HG03159 (cell line): ENCODE data around the gene MDFI.

Experiments
- ATAC-seq: cut with Tn5 transposase; IDR thresholded peaks from one replicate; pipeline ENCODE4 v1.9.1; 2021; ENCODE audit warnings: mild to moderate bottlenecking, moderate library complexity; ENCODE audit not compliant: unreplicated experiment

MDFI gene

GRCh38 chr6:41670703-41671360 is 32.6 kb downstream of the MDFI start:
- ATAC-seq = no peak

- no peak for ATAC-seq
Observed at GRCh38 chr6:41671376-41671775, 33.1 kb downstream of the MDFI start.

- ATAC-seq = no peak
Observed at GRCh38 chr6:41672016-41672415, 33.7 kb downstream of the MDFI start.

GRCh38 chr6:41672816-41673703 is 34.8 kb downstream of the MDFI start:
- ATAC-seq = no peak

GRCh38 chr6:41673704-41674000 is 35.4 kb downstream of the MDFI start:
- ATAC-seq = no peak

DNA sequence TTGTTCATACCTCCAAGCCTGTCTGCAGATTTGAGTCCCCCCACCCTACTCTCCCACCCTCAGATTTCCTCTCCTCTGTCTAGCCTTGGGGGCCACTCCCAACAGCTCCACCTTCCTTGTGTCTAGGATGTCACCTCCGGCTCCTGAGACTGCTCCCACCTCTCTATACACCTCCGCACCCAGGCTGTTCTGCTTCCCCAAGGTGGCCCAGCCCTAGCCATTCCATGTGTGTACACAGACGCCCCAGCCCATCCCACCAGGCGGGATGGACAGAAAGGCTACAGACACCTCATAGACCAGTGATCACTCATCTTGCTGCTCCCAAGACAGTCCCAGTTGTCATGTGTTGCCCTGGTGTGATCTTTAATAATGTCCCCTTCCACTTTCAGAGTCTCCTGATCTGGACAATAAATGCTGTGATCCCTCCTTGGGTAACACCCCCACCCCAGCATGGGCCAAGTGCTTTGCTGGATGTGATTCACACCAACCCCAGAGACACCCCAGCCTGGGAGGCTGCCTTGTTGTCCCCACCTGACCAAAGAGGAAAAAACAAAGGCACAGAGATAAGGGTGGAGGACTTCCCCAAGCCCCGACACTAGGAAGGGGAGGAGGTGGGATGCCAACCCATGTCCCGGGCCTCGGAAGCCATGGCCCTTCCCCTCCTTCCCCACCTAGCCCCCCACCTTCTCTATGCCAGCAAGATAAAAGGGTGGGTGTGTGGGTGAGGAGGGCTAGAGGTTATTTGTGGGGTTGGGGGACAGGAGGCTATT is 36.1 kb downstream of the MDFI start:
- ATAC-seq = no peak

- no peak for ATAC-seq
Observed at GRCh38 chr6:41675176-41675775, 37.0 kb downstream of the MDFI start.

- ATAC-seq = no peak
Observed at GRCh38 chr6:41675992-41676391, 37.7 kb downstream of the MDFI start.

DNA sequence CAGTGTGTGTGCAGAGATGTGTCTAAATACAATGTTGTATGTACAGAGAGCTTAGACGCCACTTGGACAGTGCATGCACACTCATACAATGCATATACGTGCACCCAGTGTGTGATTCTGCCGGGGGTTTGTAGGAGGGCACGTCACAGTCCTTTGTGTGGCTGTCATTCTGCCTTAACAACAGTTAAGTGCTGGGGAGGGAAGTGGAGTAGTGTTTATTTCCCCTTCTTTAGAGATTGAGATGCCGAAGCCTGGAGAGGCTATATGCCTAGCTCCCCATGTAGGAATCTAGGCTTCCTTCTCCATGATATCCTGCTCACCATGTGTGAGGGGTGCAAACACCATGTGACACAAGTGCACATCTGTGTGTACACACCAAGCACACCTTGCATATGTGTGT is 38.2 kb downstream of the MDFI start:
- ATAC-seq = no peak

DNA sequence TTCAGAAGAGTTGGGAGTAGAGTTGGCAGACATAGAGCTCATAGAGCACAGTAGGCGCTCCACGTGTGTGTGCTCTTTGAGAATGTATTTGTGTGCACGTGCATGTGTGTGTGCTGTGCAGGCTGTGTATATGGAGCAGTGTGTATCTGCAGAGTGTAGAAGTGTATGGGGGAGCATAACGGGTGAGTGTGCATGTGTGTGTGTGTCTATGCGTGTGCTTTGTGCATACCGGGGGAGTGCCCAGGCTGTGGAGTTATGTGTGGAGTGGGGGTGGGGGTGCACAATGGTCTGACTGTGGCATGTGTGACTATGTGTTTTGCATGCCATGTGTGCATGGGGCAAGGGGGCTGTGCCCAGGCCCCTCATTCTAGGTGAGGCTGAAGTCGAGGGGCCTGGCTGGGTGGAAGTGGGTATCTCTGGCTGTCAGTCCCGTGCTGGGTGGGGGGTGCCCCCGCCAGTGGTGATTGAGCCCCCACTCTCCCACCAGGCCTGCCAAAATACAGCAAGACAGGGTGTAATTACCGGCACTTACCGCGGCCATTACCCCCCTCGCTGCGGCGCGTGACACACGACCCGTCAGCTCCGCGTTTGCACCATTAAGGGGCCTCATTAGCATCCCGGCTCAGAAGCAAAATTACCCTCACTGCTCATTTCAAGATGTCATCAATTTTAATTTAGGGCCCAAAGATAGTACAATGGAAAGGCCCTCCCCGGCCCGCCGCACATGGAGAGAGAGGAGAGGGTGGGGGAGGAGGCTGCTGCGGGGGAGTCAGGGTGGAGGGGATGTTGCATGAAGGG is 39.1 kb downstream of the MDFI start:
- no peak for ATAC-seq

- ATAC-seq = no peak
Observed at GRCh38 chr6:41678511-41679084, 40.3 kb downstream of the MDFI start.

DNA sequence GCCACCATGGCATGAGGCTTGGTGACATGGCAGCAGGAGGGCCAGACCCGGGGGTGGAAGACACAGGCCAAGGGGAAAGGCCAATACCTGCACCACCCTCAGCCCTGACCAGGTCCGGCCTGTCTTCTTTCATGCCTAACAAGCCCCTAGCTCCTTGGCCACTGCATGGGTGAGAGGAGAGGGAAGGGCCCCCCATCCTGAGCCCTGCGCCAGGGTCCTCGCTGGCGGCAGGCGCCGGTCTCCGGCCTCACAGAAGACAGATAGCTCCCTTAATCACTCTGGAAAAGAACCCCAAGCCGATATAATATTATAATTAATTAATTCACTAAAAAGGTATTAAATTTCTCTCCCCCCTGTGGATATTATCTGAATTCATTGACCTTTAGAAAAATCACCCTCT is 41.4 kb downstream of the MDFI start:
- ATAC-seq = no peak

- ATAC-seq = no peak
Observed at GRCh38 chr6:41680182-41680965, 42.1 kb downstream of the MDFI start.

GRCh38 chr6:41682056-41682477 is 43.8 kb downstream of the MDFI start:
- ATAC-seq = peak; percentile 43

- no peak for ATAC-seq
Observed at GRCh38 chr6:41682497-41683272, 44.4 kb downstream of the MDFI start.

GRCh38 chr6:41683273-41683522 is 44.9 kb downstream of the MDFI start:
- peak; percentile 5 for ATAC-seq

DNA sequence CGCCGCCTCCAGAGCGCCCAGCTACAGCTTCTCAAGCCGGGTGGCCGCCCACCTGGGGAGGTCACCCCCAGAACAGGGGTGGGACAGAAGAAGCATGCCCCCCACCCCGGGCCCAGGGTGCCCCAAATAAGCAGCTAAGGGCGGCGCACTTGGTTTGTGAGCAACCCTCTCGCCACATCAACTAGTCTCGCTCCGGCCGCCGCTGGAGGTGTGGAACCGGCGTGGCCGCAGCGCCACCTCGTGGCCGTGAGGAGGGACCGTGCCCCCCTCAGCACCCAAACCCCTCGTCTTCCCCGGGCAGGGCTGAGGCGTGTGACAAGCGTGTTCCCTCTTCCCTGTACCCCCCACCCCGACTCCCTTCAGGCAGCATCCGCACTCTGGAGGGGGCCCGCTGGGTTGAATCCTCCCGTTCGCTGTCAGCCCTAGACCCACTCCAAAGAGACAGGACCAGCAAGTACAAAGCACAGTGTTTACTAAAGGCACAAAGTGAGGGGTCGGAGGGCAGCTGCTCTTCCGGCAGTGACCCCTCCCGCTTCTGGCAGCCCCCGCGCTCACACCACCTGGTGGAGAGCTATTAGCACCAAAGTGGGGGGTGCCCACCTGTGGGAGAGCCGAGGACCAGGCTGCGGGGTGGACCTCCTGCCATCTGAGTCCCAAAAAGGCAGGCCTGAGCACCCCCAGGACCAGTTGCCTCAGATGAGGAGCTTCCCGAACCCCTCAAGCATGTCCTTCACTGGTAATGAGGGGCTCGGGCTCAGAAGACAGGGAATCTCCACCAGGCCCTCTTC is 45.4 kb downstream of the MDFI start:
- peak; percentile 79 for ATAC-seq
